Kidney epithelial cell (primary cell): ENCODE data around the gene CASTOR2. TPM values are rescaled to one million over a fixed set of nuclear protein-coding genes. Genes with fewer than 3 reads are reported as not detected.
"Not testable (repeated sequence)": the region's sequence is repeated elsewhere in the genome, so short reads cannot be mapped to it uniquely, and the experiment has no call there.

ENCODE experiments used
- DNase-seq: peaks from one replicate; pipeline ENCODE4 v3.0.0-alpha.2; 2010; ENCODE audit warnings: low read depth
- H3K27me3 ChIP-seq: 2 replicates; pipeline ENCODE4 v1.6.0; 2011; ENCODE audit warnings: low read length; ENCODE audit not compliant: control insufficient read depth, insufficient read depth
- H3K36me3 ChIP-seq: 2 replicates; pipeline ENCODE4 v1.5.1; 2011; ENCODE audit warnings: low read length; ENCODE audit not compliant: control insufficient read depth, insufficient read depth
- H3K4me3 ChIP-seq: 2 replicates; pipeline ENCODE4 v1.5.1; 2011; ENCODE audit warnings: low read depth, mild to moderate bottlenecking, control low read depth, low read length
- total RNA-seq: library from RNA; depleted of rRNA; stranded (reverse); fragments of >200 nt; gene quantifications from 2 replicates; pipeline ENCODE4 v1.2.3, GENCODE V29; 2015
- TF ChIP-seq, protein P1 (sequence below): IDR thresholded peaks from 2 replicates; pipeline ENCODE4 v1.5.1; 2011; ENCODE audit warnings: mild to moderate bottlenecking, moderate library complexity, low read length, control low read depth, inconsistent platforms; ENCODE audit not compliant: insufficient read depth, poor library complexity, severe bottlenecking

CASTOR2 gene
- total RNA-seq, 1 donor from 2014 or later = 9.5 TPM

GRCh38 chr7:75064291-75064690 lies 99.8 kb downstream of the CASTOR2 start:
- H3K4me3 ChIP-seq = no peak overlapping the region
- no peak for DNase-seq
- H3K27me3 ChIP-seq = no peaks in the 10 kb centered on the region
- TF ChIP-seq, protein P1, sequence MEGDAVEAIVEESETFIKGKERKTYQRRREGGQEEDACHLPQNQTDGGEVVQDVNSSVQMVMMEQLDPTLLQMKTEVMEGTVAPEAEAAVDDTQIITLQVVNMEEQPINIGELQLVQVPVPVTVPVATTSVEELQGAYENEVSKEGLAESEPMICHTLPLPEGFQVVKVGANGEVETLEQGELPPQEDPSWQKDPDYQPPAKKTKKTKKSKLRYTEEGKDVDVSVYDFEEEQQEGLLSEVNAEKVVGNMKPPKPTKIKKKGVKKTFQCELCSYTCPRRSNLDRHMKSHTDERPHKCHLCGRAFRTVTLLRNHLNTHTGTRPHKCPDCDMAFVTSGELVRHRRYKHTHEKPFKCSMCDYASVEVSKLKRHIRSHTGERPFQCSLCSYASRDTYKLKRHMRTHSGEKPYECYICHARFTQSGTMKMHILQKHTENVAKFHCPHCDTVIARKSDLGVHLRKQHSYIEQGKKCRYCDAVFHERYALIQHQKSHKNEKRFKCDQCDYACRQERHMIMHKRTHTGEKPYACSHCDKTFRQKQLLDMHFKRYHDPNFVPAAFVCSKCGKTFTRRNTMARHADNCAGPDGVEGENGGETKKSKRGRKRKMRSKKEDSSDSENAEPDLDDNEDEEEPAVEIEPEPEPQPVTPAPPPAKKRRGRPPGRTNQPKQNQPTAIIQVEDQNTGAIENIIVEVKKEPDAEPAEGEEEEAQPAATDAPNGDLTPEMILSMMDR = no peak
- peaks cover 4% of the 10 kb centered on the region for H3K36me3 ChIP-seq

DNA sequence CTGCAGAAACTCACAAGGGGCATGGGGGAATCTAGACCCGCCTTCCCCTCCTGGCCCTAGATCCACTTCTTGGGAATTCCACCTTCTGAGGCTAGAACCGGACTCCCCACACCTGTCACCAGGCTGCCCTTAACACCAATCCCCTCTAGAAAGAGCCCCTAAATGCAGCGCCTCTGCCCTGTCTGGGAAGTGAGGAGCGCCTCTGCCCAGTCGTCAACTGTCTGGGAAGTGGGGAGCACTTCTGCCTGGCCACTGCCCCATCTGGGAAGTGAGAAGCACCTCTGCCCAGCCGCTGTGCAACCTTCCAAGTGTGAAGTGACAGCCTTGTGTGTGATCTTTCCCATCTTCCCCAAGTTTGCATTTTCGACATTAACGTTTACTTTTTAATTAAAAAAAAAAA lies 100.3 kb downstream of the CASTOR2 start:
- no peaks in the 10 kb centered on the region for H3K27me3 ChIP-seq
- DNase-seq = no peak
- TF ChIP-seq, protein P1 = no peak
- H3K36me3 ChIP-seq = peaks cover 4% of the 10 kb centered on the region
- no peak overlapping the region for H3K4me3 ChIP-seq

GRCh38 chr7:75066521-75066920 lies 102.0 kb downstream of the CASTOR2 start:
- no peak overlapping the region for H3K4me3 ChIP-seq
- no peaks in the 10 kb centered on the region for H3K27me3 ChIP-seq
- H3K36me3 ChIP-seq = peaks cover 2% of the 10 kb centered on the region
- no peak for DNase-seq
- TF ChIP-seq, protein P1 = no peak

- H3K4me3 ChIP-seq = peak overlapping the region; percentile 85
- DNase-seq = no peak
- TF ChIP-seq, protein P1 = no peak
- H3K27me3 ChIP-seq = no peaks in the 10 kb centered on the region
- no peaks in the 10 kb centered on the region for H3K36me3 ChIP-seq
These were observed 108.4 kb downstream of the CASTOR2 start for GRCh38 chr7:75072981-75073283.

DNA sequence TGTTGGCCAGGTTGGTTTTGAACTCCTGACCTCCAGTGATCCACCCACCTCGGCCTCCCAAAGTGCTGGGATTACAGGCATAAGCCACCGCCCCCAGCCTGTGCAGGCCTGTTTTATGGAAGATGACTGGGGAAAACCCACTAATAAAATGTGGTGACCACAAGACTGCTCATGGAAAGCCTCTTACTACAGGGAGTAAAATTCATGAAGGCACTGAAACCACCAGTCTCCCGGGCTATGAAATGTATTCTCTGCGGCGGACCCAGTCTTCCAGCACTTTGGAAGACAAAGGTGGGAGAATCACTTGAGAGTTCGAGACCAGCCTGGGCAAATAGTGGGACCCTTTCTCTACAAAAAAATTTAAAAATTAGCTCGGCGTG lies 109.7 kb downstream of the CASTOR2 start:
- H3K27me3 ChIP-seq, DNase-seq, H3K36me3 ChIP-seq, H3K4me3 ChIP-seq: not testable (repeated sequence)

Other genes with a start within 250 kb of the CASTOR2 start
- gene NCF1, start 190.7 kb upstream of the CASTOR2 start, total RNA-seq = 1.9 and 2.3 TPM in 2 replicates
- gene GTF2IRD2, start 113.1 kb upstream of the CASTOR2 start, total RNA-seq = 6.5 and 16.2 TPM in 2 replicates
- 42.4 TPM in 2 replicates for gene RCC1L, start 109.1 kb downstream of the CASTOR2 start, total RNA-seq
- 26.3 and 29.0 TPM in 2 replicates for gene GTF2IRD2B, start 127.9 kb downstream of the CASTOR2 start, total RNA-seq